GM23248 (cell line): Measurements from ENCODE around the gene LAIR2.

Experiments
- EZH2 ChIP-seq: fragments of 200-600 bp; sonication (generic); IDR thresholded peaks from 2 replicates; pipeline ENCODE4 v1.6.1; 2018; ENCODE audit warnings: antibody characterized with exemption, mild to moderate bottlenecking; ENCODE audit not compliant: insufficient read depth, poor library complexity, severe bottlenecking
- EZH2phosphoT487 ChIP-seq: fragments of 200-600 bp; sonication (generic); IDR thresholded peaks from 2 replicates; pipeline ENCODE4 v1.6.1; 2018; ENCODE audit warnings: antibody characterized with exemption, moderate library complexity, mild to moderate bottlenecking, low read depth; ENCODE audit not compliant: insufficient read depth

DNA sequence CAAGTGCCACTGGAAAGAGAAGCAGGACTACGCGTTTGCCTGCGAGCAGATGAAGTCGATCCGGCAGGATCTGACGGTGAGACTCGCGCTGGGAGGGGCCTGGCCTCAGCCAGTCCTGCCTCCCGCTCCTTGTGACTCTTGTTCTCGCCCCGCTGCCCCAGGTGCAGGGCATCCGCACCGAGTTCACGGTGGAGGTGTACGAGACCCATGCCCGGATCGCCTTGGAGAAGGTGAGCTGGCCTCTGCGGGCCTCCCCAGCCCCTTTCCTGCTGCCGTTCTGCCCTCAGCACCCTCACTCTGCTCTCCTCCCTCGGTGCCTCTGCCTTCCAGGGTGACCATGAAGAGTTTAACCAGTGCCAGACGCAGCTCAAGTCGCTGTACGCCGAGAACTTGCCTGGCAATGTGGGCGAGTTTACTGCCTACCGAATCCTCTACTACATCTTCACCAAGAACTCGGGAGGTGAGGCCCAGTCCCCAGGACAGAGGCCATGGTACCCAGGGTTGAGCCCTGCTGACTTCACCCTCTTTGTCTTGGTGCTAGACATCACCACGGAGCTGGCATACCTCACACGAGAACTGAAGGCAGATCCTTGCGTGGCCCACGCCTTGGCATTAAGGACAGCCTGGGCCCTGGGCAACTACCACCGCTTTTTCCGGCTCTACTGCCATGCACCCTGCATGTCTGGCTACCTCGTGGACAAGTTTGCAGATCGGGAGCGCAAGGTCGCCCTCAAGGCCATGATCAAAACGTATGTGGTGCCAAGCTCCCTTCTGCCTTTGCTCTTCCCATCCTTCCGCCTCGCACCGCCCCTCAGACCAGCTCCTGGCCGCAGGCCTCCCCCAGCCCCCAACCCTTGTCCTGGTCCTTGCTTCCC lies 44.6 kb upstream of the LAIR2 start:
- TF ChIP-seq EZH2phosphoT487: no peak
- no peak for TF ChIP-seq EZH2
